HG03039 (cell line): ENCODE data around the gene TMEM40.
"Not testable (repeated sequence)": the region's sequence is repeated elsewhere in the genome, so short reads cannot be mapped to it uniquely, and the experiment has no call there.

Experiments used
- ATAC-seq: cut with Tn5 transposase; IDR thresholded peaks from one replicate; pipeline ENCODE4 v1.9.1; 2021; ENCODE audit warnings: mild to moderate bottlenecking, moderate library complexity; ENCODE audit not compliant: unreplicated experiment

TMEM40 gene

GRCh38 chr3:12722226-12722625 lies 36.8 kb downstream of the TMEM40 start:
- ATAC-seq = no peak

DNA sequence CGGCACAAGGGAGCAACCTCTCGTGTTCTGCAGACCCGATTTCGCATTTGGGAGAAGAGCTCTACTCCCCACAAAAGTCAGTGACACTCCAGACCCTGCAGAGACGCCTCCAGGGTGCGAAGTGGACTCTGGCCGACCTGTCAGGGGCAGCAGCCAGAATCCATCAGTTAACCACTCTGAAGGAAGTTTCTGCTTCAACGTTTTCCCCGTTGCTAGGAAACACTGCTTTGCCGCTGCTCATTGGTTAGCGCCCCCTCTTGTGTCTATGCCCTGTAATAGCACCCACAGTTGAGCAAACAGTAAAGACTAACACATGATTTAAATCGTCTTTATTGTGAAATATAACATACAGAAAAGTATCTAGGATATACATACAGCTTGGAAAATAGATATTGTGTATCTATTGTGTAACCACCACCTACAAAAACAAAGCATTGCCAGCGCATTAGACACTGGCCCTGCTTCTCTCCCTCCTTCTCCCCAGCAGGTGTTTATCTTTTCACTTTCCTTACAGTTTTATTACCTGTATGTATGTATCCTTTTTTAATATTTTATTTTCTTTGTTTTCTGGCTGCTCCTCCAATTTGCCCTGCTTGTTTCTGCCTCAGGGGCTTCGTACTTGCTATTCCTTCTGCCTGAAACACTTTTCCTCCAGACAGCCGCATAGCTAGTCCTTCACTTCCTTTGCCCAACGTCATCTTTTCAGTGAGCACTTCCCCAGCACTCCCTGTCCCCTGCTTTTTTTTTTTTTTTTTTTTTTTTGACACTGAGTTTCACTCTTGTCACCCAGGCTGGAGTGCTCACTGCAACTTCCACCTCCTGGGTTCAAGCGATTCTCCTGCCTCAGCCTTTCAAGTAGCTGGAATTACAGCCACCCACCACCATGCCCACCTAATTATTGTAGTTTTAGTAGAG lies 38.8 kb downstream of the TMEM40 start:
- ATAC-seq = no peak

GRCh38 chr3:12719541-12719940 lies 39.5 kb downstream of the TMEM40 start:
- ATAC-seq = no peak

DNA sequence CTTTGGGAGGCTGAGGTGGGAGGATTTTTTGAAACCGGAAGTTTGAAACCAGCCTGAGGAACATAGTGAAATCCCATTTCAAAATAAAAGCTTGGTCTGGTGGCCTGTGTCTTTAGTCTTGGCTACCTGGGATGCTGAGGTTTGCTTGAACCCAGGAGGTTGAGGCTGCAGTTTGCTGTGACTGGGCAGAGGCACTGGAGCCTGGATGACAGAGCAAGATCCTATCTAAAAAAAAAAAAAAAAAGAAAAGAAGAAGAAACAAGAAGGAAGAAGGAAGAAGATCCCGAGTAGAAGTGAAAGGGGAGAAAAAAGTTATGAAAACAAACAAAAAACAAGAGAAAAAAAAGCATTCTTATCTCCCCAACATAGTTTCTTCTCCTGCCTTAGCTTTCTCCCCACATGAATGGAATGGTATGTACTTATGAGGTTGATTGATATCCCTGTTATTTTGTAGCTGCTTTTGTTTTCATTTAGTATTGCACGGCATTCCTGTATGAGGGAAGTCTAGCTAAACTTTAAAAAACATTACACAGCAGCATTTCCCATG lies 42.4 kb downstream of the TMEM40 start:
- no peak for ATAC-seq

DNA sequence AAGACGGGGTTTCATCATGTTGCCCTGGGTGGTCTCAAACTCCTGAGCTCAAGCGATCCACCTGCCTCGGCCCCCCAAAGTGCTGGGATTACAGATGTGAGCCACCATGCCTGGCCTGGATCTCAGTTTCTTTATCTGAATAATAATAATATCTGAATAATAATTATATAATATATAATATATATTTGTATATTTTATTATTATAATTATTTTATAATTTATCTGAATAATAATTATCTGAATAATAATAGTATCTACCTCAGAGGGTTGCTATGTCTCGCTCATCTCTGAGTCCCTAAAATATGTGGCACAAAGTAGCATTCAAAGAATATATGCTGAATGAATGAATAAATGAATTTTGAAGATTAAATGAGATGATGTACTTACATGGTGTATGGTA lies 44.8 kb downstream of the TMEM40 start:
- ATAC-seq = no peak

GRCh38 chr3:12710062-12710461 lies 49.0 kb downstream of the TMEM40 start:
- no peak for ATAC-seq

GRCh38 chr3:12709334-12709733 lies 49.7 kb downstream of the TMEM40 start:
- ATAC-seq = no peak

- no peak for ATAC-seq
Observed at GRCh38 chr3:12708584-12709192, 50.4 kb downstream of the TMEM40 start.

DNA sequence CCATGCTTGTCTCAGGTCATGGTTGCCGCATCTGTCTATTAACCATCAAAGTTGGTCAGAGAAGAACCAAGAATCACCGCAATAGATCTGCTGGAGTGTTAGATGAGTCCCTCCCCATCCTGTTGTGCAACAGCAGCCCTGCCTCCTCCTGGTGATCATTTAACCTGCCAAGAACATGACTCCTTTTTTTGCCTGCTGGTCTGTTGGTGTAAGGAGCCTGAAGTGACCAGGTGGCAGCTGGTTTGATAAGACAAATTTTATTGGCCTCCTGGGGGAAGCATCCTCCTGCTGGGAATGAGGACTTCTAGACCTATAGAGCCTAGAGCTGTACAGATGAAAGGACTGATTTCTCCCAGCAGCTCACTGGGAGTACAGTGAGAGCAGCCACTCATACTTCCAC lies 51.6 kb downstream of the TMEM40 start:
- ATAC-seq = no peak

GRCh38 chr3:12706504-12707253 lies 52.4 kb downstream of the TMEM40 start:
- ATAC-seq = peak; percentile 85

- no peak for ATAC-seq
Observed at GRCh38 chr3:12705981-12706380, 53.1 kb downstream of the TMEM40 start.

DNA sequence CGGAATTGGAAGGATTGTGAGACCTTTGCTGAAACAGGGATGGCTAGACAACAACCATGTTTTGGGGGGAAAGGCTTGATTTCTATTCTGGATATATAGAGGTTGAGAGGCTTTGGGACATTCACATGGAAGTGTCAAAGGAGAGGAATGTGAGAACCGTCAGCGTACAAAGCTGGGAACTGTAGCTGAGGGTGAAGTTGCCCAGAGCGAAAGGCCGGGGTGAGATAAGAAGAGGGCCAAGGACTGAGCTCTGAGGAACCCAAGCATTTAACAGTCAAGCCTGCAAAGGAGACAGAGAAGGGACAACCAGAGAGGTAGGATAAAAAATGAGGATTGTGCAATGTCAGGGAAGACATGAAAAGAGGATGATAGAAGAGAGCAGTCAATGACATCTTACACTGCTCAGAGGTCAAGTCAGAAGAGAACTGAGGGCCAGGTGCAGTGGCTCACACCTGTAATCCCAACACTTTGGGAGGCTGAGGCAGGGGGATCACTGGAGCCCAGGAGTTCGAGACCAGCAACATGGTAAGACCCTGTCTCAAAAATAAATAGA lies 53.6 kb downstream of the TMEM40 start:
- no peak for ATAC-seq

DNA sequence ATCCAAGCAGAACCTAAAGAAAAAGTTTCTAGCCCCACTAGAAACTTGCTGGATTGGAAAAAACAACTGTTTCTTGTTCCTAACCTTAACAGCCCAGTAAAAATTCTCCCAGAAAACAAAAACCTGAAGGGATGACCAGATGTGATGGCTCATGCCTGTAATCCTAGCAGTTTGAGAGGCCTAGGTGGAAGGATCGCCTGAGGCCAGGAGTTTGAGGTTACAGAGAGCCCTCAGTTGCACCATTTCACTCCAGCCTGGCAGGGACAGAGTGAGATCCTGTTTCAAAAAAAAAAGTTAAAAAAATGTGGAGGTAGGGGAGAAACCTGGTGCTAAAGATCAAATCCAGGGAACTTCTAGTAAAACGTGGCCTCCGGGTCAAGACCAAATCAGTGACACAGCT lies 56.6 kb downstream of the TMEM40 start:
- ATAC-seq = no peak

- ATAC-seq = not testable (repeated sequence)
Observed at GRCh38 chr3:12701601-12702000, 57.5 kb downstream of the TMEM40 start.

DNA sequence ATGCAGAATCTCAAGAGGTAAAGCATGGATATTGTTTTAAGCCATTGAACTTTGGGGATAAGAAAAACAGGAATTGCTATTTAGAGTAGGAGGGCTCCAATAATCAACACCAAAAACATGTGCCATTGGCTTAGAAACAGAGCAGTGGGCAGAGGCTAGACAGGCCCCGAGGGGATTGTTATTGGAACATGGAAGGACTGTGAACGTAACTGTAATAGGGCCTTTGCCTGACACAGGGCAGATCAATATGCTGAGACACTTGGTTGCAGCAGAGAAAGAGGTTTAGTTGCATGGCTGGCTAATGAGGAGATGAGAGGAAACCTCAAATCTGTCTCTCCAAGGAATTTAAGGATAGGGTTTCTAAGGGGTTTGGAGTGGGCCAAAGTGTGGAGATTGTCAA lies 58.3 kb downstream of the TMEM40 start:
- no peak for ATAC-seq

GRCh38 chr3:12695916-12696315 lies 63.1 kb downstream of the TMEM40 start:
- ATAC-seq = no peak

DNA sequence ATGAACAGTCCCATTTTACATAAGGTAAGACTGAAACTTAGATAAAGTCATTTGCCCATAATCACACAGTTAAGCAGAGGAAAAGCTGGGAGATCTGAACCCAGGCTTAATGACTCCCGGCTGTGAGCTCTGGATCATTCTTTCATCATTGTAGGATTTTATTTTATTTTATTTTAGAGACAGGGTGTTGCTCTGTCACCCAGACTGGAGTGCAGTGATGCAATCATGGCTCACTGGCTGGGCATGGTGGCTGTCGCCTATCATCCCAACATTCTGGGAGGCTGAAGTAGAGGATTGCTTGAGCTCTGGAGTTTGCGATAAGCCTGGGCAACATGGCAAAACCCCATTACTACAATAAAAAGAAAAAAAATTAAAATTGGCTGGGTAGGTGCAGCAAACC lies 63.9 kb downstream of the TMEM40 start:
- ATAC-seq = no peak

DNA sequence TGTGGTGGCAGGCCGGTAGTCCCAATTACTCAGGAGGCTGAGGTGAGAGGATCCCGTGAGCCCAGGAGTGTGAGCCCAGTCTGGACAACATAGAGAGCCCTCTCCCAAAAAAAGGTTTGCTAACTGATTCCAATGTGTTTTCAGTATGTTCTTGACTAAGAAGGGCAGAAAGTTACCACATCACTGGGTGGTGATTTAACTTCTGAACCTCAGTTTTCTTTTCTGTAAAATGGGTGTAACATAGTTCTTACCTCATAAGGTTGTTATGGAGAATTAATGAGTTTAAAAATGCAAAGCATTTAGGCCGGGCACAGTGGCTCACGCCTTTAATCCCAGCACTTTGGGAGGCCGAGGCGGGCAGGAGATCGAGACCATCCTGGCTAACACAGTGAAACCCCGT lies 66.6 kb downstream of the TMEM40 start:
- ATAC-seq = no peak

GRCh38 chr3:12689997-12690711 lies 68.9 kb downstream of the TMEM40 start:
- ATAC-seq = no peak

DNA sequence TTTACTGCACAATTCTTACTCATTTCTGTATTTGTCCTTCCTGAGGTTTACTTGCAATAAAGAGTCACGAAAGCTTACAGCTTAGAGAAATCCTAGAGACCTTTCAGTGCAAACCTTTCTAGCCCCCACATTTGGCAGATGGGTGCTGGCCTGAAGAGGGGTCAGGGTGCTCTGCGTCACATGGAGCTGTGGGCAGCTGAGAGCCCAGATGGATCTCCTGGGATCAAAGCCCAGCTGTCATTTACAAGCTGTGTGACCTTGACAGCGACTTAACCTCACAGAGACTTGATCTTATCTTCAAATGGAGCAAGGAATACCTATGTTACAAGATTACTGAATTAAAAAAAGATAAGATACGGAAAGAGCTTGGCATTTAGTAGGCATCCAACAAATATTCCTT lies 71.1 kb downstream of the TMEM40 start:
- ATAC-seq = no peak
